ENCODE results near the gene GLIPR1. TPM values are rescaled to one million over a fixed set of nuclear protein-coding genes. Genes with fewer than 3 reads are reported as not detected.
"Not testable (repeated sequence)": the region's sequence is repeated elsewhere in the genome, so short reads cannot be mapped to it uniquely, and the experiment has no call there.

Gene GLIPR1
- total RNA-seq, 1 donor from 2014 or later = 0.84 TPM

DNA sequence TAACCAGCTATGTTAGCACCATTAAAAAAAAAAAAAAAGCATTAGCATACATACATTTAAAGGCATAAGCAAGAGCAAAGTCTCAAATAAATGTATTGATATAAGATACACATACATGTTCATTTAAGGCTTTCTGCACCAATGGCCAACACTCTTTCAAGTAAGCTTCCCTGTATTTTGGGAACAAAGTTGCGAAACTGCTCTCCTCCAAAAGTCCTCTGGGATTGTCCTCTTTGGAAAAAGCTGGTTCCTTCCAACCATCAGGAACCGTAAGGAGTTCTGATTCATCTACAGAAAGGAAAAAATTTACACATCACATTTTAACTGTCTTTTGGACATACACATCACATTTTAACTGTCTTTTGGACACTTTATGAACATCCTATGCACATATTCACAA is 27.6 kb downstream of the GLIPR1 start:
- TF ChIP-seq, protein P1, sequence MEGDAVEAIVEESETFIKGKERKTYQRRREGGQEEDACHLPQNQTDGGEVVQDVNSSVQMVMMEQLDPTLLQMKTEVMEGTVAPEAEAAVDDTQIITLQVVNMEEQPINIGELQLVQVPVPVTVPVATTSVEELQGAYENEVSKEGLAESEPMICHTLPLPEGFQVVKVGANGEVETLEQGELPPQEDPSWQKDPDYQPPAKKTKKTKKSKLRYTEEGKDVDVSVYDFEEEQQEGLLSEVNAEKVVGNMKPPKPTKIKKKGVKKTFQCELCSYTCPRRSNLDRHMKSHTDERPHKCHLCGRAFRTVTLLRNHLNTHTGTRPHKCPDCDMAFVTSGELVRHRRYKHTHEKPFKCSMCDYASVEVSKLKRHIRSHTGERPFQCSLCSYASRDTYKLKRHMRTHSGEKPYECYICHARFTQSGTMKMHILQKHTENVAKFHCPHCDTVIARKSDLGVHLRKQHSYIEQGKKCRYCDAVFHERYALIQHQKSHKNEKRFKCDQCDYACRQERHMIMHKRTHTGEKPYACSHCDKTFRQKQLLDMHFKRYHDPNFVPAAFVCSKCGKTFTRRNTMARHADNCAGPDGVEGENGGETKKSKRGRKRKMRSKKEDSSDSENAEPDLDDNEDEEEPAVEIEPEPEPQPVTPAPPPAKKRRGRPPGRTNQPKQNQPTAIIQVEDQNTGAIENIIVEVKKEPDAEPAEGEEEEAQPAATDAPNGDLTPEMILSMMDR (conservative IDR thresholded peaks at IDR 0.05) = no peak
- H3K27ac Mint-ChIP-seq (ENCODE audit: unreplicated experiment) = peak overlapping the region; percentile 65
- no peak for DNase-seq (ENCODE audit: low read depth, low spot score)
- H3K4me3 Mint-ChIP-seq = no peak overlapping the region
- H3K4me1 Mint-ChIP-seq = peaks cover 29% of the 10 kb centered on the region
- peaks cover 3% of the 10 kb centered on the region for H3K9me3 Mint-ChIP-seq
- no peaks in the 10 kb centered on the region for H3K36me3 Mint-ChIP-seq (ENCODE audit: low read depth)
- no peaks in the 10 kb centered on the region for H3K27me3 Mint-ChIP-seq (ENCODE audit: low read depth)

DNA sequence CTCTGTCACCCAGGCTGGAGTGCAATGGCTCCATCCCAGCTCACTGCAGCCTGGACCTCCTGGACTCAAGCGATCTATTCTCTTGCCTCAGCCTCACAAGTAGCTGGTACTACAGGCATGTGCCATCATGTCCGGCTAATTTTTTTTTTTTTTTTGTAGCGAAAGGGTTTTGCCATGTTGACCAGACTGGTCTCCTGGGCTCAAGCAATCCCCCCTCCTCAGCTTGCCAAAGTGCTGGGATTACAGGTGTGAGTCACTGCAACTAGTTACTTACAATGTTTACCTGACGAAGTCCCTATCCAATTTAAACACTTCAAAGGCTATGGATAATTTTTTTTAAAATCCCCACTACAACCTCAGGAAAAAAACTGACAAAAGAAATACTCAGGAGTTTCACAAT is 29.1 kb downstream of the GLIPR1 start:
- Mint-ChIP-seq H3K4me3 (peak overlapping the region; percentile 98), H3K36me3 (ENCODE audit: low read depth) (no peaks in the 10 kb centered on the region), H3K27me3 (ENCODE audit: low read depth) (no peaks in the 10 kb centered on the region), H3K9me3 (peaks cover 3% of the 10 kb centered on the region), H3K4me1 (peaks cover 29% of the 10 kb centered on the region), H3K27ac (ENCODE audit: unreplicated experiment) (no peak overlapping the region)
- TF ChIP-seq, protein P1 (conservative IDR thresholded peaks at IDR 0.05) = no peak
- DNase-seq (ENCODE audit: low read depth, low spot score) = no peak

DNA sequence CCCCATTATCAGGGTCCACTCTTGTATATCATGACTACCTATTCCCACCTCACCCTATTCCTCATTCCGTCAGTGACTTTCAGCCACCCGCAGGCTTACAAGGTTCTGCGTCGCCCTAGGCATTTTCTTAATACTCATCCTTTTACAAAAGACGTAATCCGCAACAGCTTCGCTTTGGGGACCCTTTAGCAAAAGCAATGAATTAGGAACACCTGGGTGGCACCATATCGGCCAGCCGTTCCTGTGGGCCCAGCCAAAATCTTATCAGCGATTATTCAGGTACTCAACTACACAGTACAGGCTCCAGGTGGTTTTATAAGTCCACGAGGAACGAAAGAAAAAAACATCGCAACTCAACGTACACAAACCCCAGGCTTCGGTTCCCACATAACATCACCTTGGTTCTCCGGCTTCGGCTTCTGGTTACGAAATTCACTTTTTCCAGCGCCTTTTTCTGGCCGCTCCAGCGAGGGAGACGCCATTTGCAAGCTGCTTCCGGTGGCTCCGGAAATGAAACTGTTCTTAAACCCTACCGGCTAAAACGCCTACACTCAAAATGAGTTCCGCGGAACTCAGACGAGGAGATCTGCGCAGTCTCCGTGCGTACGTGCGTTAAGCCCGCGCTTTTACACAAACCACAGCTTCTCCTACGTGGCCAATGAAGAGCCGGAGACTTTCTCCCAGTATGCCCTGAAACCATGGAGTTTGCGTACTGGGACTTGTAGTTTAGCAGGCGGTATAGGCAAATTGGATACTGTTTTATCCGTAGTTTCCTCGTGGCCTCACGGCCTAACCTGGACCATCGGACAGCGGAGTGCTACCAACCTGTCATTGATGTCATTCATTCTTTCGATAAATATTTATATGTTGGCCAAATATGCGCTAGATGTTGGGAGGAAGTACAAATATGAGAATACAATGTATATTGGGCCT is 30.8 kb downstream of the GLIPR1 start, which contains the start of gene KRR1:
KRR1 (minus strand) TSS at position 494 of the 933 bp plus-strand sequence; CDS start at position 482, 12 bp downstream.
- Mint-ChIP-seq H3K4me1 (peaks cover 29% of the 10 kb centered on the region), H3K36me3 (ENCODE audit: low read depth) (no peaks in the 10 kb centered on the region), H3K27ac (ENCODE audit: unreplicated experiment) (peak within 1 kb of the TSS; percentile 98), H3K27me3 (ENCODE audit: low read depth) (no peaks in the 10 kb centered on the region), H3K9me3 (peaks cover 3% of the 10 kb centered on the region), H3K4me3 (peak within 1 kb of the TSS; percentile 98)
- TF ChIP-seq, protein P1 (conservative IDR thresholded peaks at IDR 0.05) = no peak
- peak; percentile 77 for DNase-seq (ENCODE audit: low read depth, low spot score)

DNA sequence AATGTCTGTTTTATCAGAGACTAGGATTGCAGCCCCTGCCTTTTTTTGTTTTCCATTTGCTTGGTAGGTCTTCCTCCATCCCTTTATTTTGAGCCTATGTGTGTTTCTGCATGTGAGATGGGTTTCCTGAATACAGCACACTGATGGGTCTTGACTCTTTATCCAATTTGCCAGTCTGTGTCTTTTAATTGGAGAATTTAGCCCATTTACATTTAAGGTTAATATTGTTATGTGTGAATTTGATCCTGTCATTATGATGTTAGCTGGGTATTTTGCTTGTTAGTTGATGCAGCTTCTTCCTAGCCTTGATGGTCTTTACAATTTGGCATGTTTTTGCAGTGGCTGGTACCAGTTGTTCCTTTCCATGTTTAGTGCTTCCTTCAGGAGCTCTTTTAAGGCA is 40.7 kb downstream of the GLIPR1 start:
- H3K9me3 Mint-ChIP-seq; H3K36me3 Mint-ChIP-seq (ENCODE audit: low read depth); H3K27ac Mint-ChIP-seq (ENCODE audit: unreplicated experiment); H3K4me3 Mint-ChIP-seq; H3K27me3 Mint-ChIP-seq (ENCODE audit: low read depth); DNase-seq (ENCODE audit: low read depth, low spot score); H3K4me1 Mint-ChIP-seq: not testable (repeated sequence)

DNA sequence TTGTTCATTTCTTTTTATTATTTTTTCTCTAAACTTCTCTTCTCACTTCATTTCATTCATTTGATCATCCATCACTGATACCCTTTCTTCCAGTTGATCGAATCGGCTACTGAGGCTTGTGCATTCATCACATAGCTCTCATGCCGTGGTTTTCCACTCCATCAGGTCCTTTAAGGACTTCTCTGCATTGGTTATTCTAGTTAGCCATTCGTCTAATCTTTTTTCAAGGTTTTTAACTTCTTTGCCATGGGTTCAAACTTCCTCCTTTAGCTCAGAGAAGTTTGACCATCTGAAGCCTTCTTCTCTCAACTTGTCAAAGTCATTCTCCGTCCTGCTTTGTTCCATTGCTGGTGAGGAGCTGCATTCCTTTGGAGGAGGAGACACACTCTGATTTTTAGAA is 41.6 kb downstream of the GLIPR1 start:
- DNase-seq (ENCODE audit: low read depth, low spot score); H3K4me3 Mint-ChIP-seq; H3K9me3 Mint-ChIP-seq; H3K27ac Mint-ChIP-seq (ENCODE audit: unreplicated experiment); H3K4me1 Mint-ChIP-seq; H3K27me3 Mint-ChIP-seq (ENCODE audit: low read depth); H3K36me3 Mint-ChIP-seq (ENCODE audit: low read depth): not testable (repeated sequence)

DNA sequence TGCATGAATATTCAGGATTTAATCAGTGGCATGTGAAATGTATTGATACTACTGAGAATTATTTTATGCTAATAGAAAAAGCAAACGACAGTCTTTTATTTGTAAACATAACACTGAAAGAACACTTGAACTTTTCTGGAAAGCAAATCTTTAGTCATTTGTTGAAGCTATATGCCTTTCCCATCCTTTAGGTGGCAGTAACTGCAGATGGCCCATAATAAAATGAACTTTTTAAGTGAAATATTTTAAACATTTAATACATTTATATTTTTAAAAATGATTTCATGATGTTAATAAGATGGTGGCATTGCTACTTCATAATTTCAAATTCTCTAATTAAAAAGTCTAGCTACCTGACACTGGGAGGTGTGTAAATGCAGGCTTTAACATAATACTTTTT is 44.7 kb downstream of the GLIPR1 start:
- peaks cover 7% of the 10 kb centered on the region for H3K27me3 Mint-ChIP-seq (ENCODE audit: low read depth)
- TF ChIP-seq, protein P1 (conservative IDR thresholded peaks at IDR 0.05) = peak; percentile 52
- no peaks in the 10 kb centered on the region for H3K36me3 Mint-ChIP-seq (ENCODE audit: low read depth)
- peaks cover 14% of the 10 kb centered on the region for H3K4me1 Mint-ChIP-seq
- H3K27ac Mint-ChIP-seq (ENCODE audit: unreplicated experiment) = no peak overlapping the region
- no peak for DNase-seq (ENCODE audit: low read depth, low spot score)
- H3K9me3 Mint-ChIP-seq = peaks cover 3% of the 10 kb centered on the region
- no peak overlapping the region for H3K4me3 Mint-ChIP-seq
